SK-N-SH (cell line): ENCODE results near the gene SV2B.

Experiments used
- FOXJ3 ChIP-seq: sonication (generic); formaldehyde crosslinking; IDR thresholded peaks from 2 replicates; pipeline ENCODE4 v1.5.1; 2020; ENCODE audit warnings: mild to moderate bottlenecking, missing genetic modification reagents
- GATA2 ChIP-seq: sonication (generic); formaldehyde crosslinking; IDR thresholded peaks from 2 replicates; pipeline ENCODE4 v1.5.0; 2020; ENCODE audit warnings: mild to moderate bottlenecking, missing genetic modification reagents
- RAD21 ChIP-seq: IDR thresholded peaks from 2 replicates; pipeline ENCODE4 v1.6.1; 2012; ENCODE audit warnings: mild to moderate bottlenecking, low read length
- SIN3A ChIP-seq: IDR thresholded peaks from 2 replicates; pipeline ENCODE4 v1.6.1; 2012; ENCODE audit warnings: low read depth, mild to moderate bottlenecking, low read length, moderate library complexity, borderline replicate concordance
- TAF1 ChIP-seq: IDR thresholded peaks from 2 replicates; pipeline ENCODE4 v1.6.1; 2012; ENCODE audit warnings: low read depth, mild to moderate bottlenecking, low read length, moderate library complexity, borderline replicate concordance
- TCF12 ChIP-seq: IDR thresholded peaks from 2 replicates; pipeline ENCODE4 v1.4.0; 2012
- YY1 ChIP-seq: IDR thresholded peaks from 2 replicates; pipeline ENCODE4 v1.4.0; 2012; ENCODE audit warnings: low read depth, mild to moderate bottlenecking
- TF ChIP-seq, protein P1 (sequence below): IDR thresholded peaks from 2 replicates; pipeline ENCODE4 v1.4.0; 2012; ENCODE audit warnings: low read depth
- TF ChIP-seq, protein P2 (sequence below): fragments of 200-600 bp; sonication (generic); IDR thresholded peaks from 2 replicates; pipeline ENCODE4 v1.6.1; 2017; ENCODE audit warnings: antibody characterized with exemption, mild to moderate bottlenecking, moderate library complexity

DNA sequence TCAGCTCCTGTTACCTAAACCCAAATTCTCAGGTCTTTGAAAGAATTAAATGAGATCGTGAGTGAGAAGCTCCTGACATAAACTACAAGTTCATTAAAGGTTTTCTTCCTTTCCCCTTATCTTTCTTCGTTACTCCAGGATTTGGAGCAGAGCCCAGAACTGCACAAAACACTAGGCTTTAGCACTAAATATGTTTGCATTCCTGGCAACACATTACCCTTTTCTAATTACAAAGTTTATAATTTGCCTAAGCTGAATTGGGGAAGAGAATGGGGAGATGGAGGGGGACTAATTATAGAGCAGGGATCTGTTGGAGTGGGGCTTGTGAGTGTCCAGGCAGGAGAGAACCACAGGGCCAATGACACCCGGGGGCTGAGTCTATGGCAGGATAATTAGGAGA lies 109.7 kb downstream of the SV2B start:
- TF ChIP-seq TAF1, result no peak
- TF ChIP-seq FOXJ3 (CRISPR knock-in tag), result no peak
- TF ChIP-seq, protein P1, sequence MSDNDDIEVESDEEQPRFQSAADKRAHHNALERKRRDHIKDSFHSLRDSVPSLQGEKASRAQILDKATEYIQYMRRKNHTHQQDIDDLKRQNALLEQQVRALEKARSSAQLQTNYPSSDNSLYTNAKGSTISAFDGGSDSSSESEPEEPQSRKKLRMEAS, result no peak
- TF ChIP-seq, protein P2, sequence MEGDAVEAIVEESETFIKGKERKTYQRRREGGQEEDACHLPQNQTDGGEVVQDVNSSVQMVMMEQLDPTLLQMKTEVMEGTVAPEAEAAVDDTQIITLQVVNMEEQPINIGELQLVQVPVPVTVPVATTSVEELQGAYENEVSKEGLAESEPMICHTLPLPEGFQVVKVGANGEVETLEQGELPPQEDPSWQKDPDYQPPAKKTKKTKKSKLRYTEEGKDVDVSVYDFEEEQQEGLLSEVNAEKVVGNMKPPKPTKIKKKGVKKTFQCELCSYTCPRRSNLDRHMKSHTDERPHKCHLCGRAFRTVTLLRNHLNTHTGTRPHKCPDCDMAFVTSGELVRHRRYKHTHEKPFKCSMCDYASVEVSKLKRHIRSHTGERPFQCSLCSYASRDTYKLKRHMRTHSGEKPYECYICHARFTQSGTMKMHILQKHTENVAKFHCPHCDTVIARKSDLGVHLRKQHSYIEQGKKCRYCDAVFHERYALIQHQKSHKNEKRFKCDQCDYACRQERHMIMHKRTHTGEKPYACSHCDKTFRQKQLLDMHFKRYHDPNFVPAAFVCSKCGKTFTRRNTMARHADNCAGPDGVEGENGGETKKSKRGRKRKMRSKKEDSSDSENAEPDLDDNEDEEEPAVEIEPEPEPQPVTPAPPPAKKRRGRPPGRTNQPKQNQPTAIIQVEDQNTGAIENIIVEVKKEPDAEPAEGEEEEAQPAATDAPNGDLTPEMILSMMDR, result no peak
- TF ChIP-seq TCF12, result no peak
- TF ChIP-seq RAD21, result no peak
- no peak for TF ChIP-seq GATA2 (CRISPR knock-in tag)
- TF ChIP-seq YY1, result no peak
- no peak for TF ChIP-seq SIN3A
